PC-3 (cell line): ENCODE data around the gene SCYGR7.

Experiments used
- CTCF ChIP-seq: fragments of 300-600 bp; sonication (generic); conservative IDR thresholded peaks from 2 replicates; pipeline ENCODE4 v1.5.1; 2017; ENCODE audit warnings: antibody characterized with exemption, low read depth, mild to moderate bottlenecking, low read length
- EZH2 ChIP-seq: fragments of 300-600 bp; sonication (generic); IDR thresholded peaks from one replicate; pipeline ENCODE4 v1.6.1; 2017; ENCODE audit warnings: antibody characterized with exemption, mild to moderate bottlenecking, low read length; ENCODE audit not compliant: unreplicated experiment

DNA sequence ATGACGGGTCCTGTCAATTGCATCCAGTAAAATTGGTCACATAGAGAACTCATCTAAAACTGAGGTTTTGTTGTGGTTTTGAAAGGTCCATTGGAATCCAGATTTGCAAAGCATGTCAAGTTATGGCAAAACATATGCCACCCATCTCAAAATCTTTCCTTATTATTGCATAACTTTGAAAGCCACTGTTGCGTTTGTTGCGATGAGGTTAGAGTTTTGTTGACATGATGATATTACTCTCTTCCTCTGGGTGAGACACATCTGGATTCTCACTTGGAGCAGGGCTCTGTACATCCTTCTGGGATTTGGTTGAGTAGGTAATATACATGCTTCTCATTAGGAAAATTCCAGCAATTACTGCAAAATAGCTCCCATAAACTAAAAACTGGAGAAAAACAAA is 40.9 kb upstream of the SCYGR7 start:
- TF ChIP-seq CTCF (no peak), EZH2 (no peak)
